ENCODE measurements around the gene ATN1. TPM values are rescaled to one million over a fixed set of nuclear protein-coding genes. Genes with fewer than 3 reads are reported as not detected.

The ATN1 gene
- total RNA-seq, 2 experiments from 2014 or later, result 21.6 to 24.5 TPM

- Mint-ChIP-seq H3K27ac (no peak overlapping the region), H3K4me1 (ENCODE audit: low read depth) (peaks cover 61% of the 10 kb centered on the region), H3K4me3 (no peak overlapping the region), H3K36me3 (ENCODE audit: low read depth) (peaks cover 54% of the 10 kb centered on the region), H3K27me3 (ENCODE audit: low read depth) (no peaks in the 10 kb centered on the region), H3K9me3 (ENCODE audit: insufficient read depth) (no peaks in the 10 kb centered on the region)
- ATAC-seq (no peak), DNase-seq (no peak)
- ChIA-PET POLR2A (interaction anchor here (1.4 to 2.4 kb wide), 3 partner anchors 26 to 53 kb away, joined by 3 to 14 read pairs (median 6); partner anchors contain the start of genes C12orf57, RNU7-1 and SPSB2), CTCF (interaction anchor here (0.8 to 5.8 kb wide), 6 partner anchors 9 to 50 kb away, joined by 3 to 22 read pairs (median 4); partner anchors contain the start of genes SPSB2 and TPI1)
Observed at GRCh38 chr12:6917491-6918231, 10.1 kb upstream of the ATN1 start.

- POLR2A ChIA-PET, result interaction anchor here (1.8 kb wide), 1 partner anchor 24 kb away, joined by 10 read pairs; the partner anchor contains the start of genes C12orf57 and RNU7-1
Observed at GRCh38 chr12:6919588-6919987, 8.2 kb upstream of the ATN1 start.

GRCh38 chr12:6921539-6921938 lies 6.2 kb upstream of the ATN1 start:
- Mint-ChIP-seq H3K27me3 (ENCODE audit: low read depth) (no peaks in the 10 kb centered on the region), H3K36me3 (ENCODE audit: low read depth) (peaks cover 56% of the 10 kb centered on the region), H3K4me1 (ENCODE audit: low read depth) (peaks cover 55% of the 10 kb centered on the region), H3K27ac (no peak overlapping the region), H3K4me3 (no peak overlapping the region), H3K9me3 (ENCODE audit: insufficient read depth) (no peaks in the 10 kb centered on the region)
- DNase-seq, result no peak
- ChIA-PET CTCF (interaction anchor here (0.7 to 4.8 kb wide), 10 partner anchors 13 to 191 kb away, joined by 3 to 31 read pairs (median 4); partner anchors contain the start of genes C12orf57, LPCAT3, RNU7-1 and SPSB2), POLR2A (interaction anchor here (1.2 to 1.8 kb wide), 2 partner anchors 16 to 22 kb away, joined by 5 to 12 read pairs; partner anchors contain the start of genes C12orf57 and RNU7-1)
- ATAC-seq, result no peak

More at GRCh38 chr12:6919588-6919987, 8.2 kb upstream of the ATN1 start:
- no peak overlapping the region for H3K4me3 Mint-ChIP-seq
- H3K4me1 Mint-ChIP-seq (ENCODE audit: low read depth), result peaks cover 63% of the 10 kb centered on the region
- no peak for DNase-seq
- no peaks in the 10 kb centered on the region for H3K27me3 Mint-ChIP-seq (ENCODE audit: low read depth)
- CTCF ChIA-PET, result interaction anchor here (1.0 kb wide), 2 partner anchors 24 to 50 kb away, joined by 3 read pairs; partner anchors contain the start of genes C12orf57 and RNU7-1
- H3K9me3 Mint-ChIP-seq (ENCODE audit: insufficient read depth), result no peaks in the 10 kb centered on the region
- ATAC-seq, result no peak
- H3K27ac Mint-ChIP-seq, result peak overlapping the region; percentile 9
- H3K36me3 Mint-ChIP-seq (ENCODE audit: low read depth), result peaks cover 66% of the 10 kb centered on the region

- Mint-ChIP-seq H3K9me3 (ENCODE audit: insufficient read depth) (no peaks in the 10 kb centered on the region), H3K4me3 (no peak overlapping the region), H3K36me3 (ENCODE audit: low read depth) (peaks cover 50% of the 10 kb centered on the region), H3K4me1 (ENCODE audit: low read depth) (peaks cover 56% of the 10 kb centered on the region), H3K27ac (no peak overlapping the region), H3K27me3 (ENCODE audit: low read depth) (no peaks in the 10 kb centered on the region)
- DNase-seq (no peak), ATAC-seq (no peak)
- ChIA-PET CTCF (interaction anchor here (0.7 to 4.8 kb wide), 9 partner anchors 15 to 190 kb away, joined by 3 to 31 read pairs (median 4); partner anchors contain the start of genes C12orf57, LPCAT3, RNU7-1 and SPSB2), POLR2A (interaction anchor here (0.6 to 1.8 kb wide), 3 partner anchors 16 to 23 kb away, joined by 3 to 12 read pairs (median 5); partner anchors contain the start of genes C12orf57 and RNU7-1)
Observed at GRCh38 chr12:6921996-6922946, 5.5 kb upstream of the ATN1 start.

- ATAC-seq (no peak), DNase-seq (no peak)
- Mint-ChIP-seq H3K36me3 (ENCODE audit: low read depth) (peaks cover 45% of the 10 kb centered on the region), H3K27ac (no peak overlapping the region), H3K4me3 (no peak overlapping the region), H3K27me3 (ENCODE audit: low read depth) (no peaks in the 10 kb centered on the region), H3K9me3 (ENCODE audit: insufficient read depth) (no peaks in the 10 kb centered on the region), H3K4me1 (ENCODE audit: low read depth) (peaks cover 57% of the 10 kb centered on the region)
- ChIA-PET POLR2A (interaction anchor here (0.7 to 8.3 kb wide), 5 partner anchors 13 to 55 kb away, joined by 3 to 94 read pairs (median 12); partner anchors contain the start of genes C12orf57, RNU7-1 and TPI1), CTCF (interaction anchor here (0.8 to 8.0 kb wide), 14 partner anchors 9 to 231 kb away, joined by 4 to 106 read pairs (median 10); partner anchors contain the start of genes C1RL, ENO2, LPCAT3 and TPI1)
Observed at GRCh38 chr12:6923003-6923732, 4.6 kb upstream of the ATN1 start.

GRCh38 chr12:6923851-6924250 lies 3.9 kb upstream of the ATN1 start:
- Mint-ChIP-seq H3K27ac (peak overlapping the region; percentile 44), H3K36me3 (ENCODE audit: low read depth) (peaks cover 45% of the 10 kb centered on the region), H3K4me1 (ENCODE audit: low read depth) (peaks cover 61% of the 10 kb centered on the region), H3K9me3 (ENCODE audit: insufficient read depth) (no peaks in the 10 kb centered on the region), H3K27me3 (ENCODE audit: low read depth) (no peaks in the 10 kb centered on the region), H3K4me3 (peak overlapping the region; percentile 36)
- ChIA-PET CTCF (interaction anchor here (0.6 to 8.0 kb wide), 21 partner anchors 9 to 231 kb away, joined by 3 to 106 read pairs (median 6); partner anchors contain the start of genes C12orf57, C1R, C1RL and ENO2), POLR2A (interaction anchor here (0.7 to 8.3 kb wide), 5 partner anchors 9 to 55 kb away, joined by 3 to 94 read pairs (median 3); partner anchors contain the start of genes C12orf57, ENO2, RNU7-1 and TPI1)
- ATAC-seq (no peak), DNase-seq (no peak)

- H3K36me3 Mint-ChIP-seq (ENCODE audit: low read depth), result peaks cover 32% of the 10 kb centered on the region
- peak overlapping the region; percentile 2 for H3K27ac Mint-ChIP-seq
- H3K4me1 Mint-ChIP-seq (ENCODE audit: low read depth), result peaks cover 63% of the 10 kb centered on the region
- ChIA-PET POLR2A (interaction anchor here (0.6 to 8.3 kb wide), 9 partner anchors 12 to 193 kb away, joined by 3 to 94 read pairs (median 3); partner anchors contain the start of genes C12orf57, ENO2, RNU7-1 and SPSB2), CTCF (interaction anchor here (0.8 to 8.0 kb wide), 18 partner anchors 12 to 187 kb away, joined by 3 to 106 read pairs (median 6); partner anchors contain the start of genes C12orf57, C1RL, LPCAT3 and RNU7-1)
- ATAC-seq (no peak), DNase-seq (no peak)
- no peaks in the 10 kb centered on the region for H3K27me3 Mint-ChIP-seq (ENCODE audit: low read depth)
- H3K9me3 Mint-ChIP-seq (ENCODE audit: insufficient read depth), result no peaks in the 10 kb centered on the region
- H3K4me3 Mint-ChIP-seq, result no peak overlapping the region
Observed at GRCh38 chr12:6925239-6925539, 2.6 kb upstream of the ATN1 start.

GRCh38 chr12:6925540-6926279 lies 2.0 kb upstream of the ATN1 start:
- Mint-ChIP-seq H3K36me3 (ENCODE audit: low read depth) (peaks cover 32% of the 10 kb centered on the region), H3K9me3 (ENCODE audit: insufficient read depth) (no peaks in the 10 kb centered on the region), H3K27ac (peak overlapping the region; percentile 2), H3K27me3 (ENCODE audit: low read depth) (no peaks in the 10 kb centered on the region), H3K4me3 (peak overlapping the region; percentile 31), H3K4me1 (ENCODE audit: low read depth) (peaks cover 65% of the 10 kb centered on the region)
- ChIA-PET CTCF (interaction anchor here (0.8 to 8.0 kb wide), 18 partner anchors 11 to 187 kb away, joined by 3 to 106 read pairs (median 6); partner anchors contain the start of genes C12orf57, C1RL, LPCAT3 and RNU7-1), POLR2A (interaction anchor here (0.6 to 8.3 kb wide), 11 partner anchors 12 to 192 kb away, joined by 3 to 94 read pairs (median 5); partner anchors contain the start of genes C12orf57, ENO2, LPCAT3 and RNU7-1)
- ATAC-seq, result no peak
- DNase-seq, result no peak

GRCh38 chr12:6928022-6928702 lies 403 bp downstream of the ATN1 start:
- DNase-seq (no peak), ATAC-seq (peak; percentile 4)
- no peaks in the 10 kb centered on the region for H3K9me3 Mint-ChIP-seq (ENCODE audit: insufficient read depth)
- peaks cover 13% of the 10 kb centered on the region for H3K36me3 Mint-ChIP-seq (ENCODE audit: low read depth)
- ChIA-PET POLR2A (interaction anchor here (1.1 to 8.3 kb wide), 4 partner anchors 9 to 16 kb away, joined by 3 to 94 read pairs (median 34); partner anchors contain the start of genes C12orf57 and RNU7-1), CTCF (interaction anchor here (0.7 to 8.0 kb wide), 5 partner anchors 9 to 60 kb away, joined by 3 to 106 read pairs (median 3); partner anchors contain the start of genes C12orf57, RNU7-1 and TPI1)
- H3K4me3 Mint-ChIP-seq, result peak overlapping the region; percentile 72
- no peaks in the 10 kb centered on the region for H3K27me3 Mint-ChIP-seq (ENCODE audit: low read depth)
- H3K27ac Mint-ChIP-seq, result peak overlapping the region; percentile 36
- peaks cover 69% of the 10 kb centered on the region for H3K4me1 Mint-ChIP-seq (ENCODE audit: low read depth)
